GM19193 (cell line): ENCODE measurements around the gene MYH10.

Experiments
- POLR2A ChIP-seq: IDR thresholded peaks from 4 replicates; pipeline ENCODE4 v1.6.1; 2011; ENCODE audit not compliant: insufficient read depth, insufficient read length; ENCODE audit errors: extremely low read depth

MYH10 gene

DNA sequence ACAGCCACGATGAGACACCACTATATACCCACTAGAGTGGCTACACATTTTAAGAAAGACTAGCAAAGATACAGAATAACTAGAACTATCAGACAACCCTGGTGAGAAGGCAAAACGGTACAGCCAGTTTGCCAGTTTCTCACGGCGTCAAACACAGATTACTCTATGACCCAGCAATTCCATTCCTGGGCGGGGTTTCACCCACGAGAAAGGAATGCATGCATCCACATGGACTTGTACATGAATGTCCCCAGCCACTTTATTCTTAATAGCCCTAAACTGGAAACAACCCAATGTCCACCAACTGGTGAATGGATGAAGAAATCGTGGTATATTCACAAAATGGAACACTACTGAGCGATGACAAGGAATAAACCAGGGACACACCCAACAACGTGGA, 74.5 kb downstream of the MYH10 start:
- no peak for TF ChIP-seq POLR2A

DNA sequence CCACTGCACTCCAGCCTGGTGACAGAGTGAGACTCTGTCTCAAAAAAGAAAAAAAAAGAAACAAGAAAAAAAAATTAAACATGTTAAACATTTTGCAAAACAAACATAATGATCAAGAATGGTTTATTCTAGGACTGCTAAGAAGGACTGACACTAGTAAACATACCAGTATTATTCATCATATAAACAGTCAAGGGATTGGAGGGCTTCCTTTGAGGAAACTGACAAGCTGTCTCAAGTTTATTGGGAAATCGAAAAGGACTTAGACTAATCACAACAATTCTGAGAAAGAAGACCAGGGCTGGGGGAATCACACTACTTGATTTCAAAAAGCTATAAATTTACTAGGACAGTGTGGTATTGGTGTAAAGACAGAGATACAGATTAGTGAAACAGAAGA, 75.5 kb downstream of the MYH10 start:
- no peak for TF ChIP-seq POLR2A

DNA sequence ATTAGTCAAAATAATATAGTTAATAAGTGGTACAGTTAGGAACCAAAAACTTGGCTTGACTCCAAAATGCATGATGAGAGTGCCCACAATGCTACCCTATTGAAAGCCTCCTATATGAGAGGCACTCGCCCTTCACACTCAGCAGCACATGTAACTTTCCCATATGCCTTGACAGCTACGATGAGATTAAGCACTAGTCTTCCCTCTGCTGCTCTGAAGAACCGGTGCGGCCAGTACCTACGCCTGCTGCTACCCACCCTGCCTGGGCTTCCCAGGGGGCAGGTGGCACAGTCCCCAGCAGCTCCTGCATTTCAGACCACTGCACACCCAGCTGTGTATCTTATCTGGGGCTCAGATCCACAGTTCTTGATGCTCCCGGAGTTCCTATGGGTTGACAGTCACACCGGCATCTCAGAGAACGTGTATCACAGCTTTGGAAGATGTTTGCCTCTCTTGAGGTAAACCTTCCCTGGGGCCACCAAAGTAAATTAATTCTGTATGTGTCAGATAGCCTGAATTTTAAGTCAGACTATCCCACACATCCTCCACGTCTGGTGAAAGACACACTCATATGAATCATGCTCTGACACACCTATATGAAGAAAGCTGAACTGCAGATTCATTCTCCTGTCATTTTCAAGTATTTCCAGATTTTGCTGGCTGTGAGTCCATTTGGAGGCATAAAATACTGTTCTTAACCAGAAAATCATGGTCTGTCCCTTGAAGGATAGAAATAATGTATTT, 77.8 kb downstream of the MYH10 start:
- no peak for TF ChIP-seq POLR2A

DNA sequence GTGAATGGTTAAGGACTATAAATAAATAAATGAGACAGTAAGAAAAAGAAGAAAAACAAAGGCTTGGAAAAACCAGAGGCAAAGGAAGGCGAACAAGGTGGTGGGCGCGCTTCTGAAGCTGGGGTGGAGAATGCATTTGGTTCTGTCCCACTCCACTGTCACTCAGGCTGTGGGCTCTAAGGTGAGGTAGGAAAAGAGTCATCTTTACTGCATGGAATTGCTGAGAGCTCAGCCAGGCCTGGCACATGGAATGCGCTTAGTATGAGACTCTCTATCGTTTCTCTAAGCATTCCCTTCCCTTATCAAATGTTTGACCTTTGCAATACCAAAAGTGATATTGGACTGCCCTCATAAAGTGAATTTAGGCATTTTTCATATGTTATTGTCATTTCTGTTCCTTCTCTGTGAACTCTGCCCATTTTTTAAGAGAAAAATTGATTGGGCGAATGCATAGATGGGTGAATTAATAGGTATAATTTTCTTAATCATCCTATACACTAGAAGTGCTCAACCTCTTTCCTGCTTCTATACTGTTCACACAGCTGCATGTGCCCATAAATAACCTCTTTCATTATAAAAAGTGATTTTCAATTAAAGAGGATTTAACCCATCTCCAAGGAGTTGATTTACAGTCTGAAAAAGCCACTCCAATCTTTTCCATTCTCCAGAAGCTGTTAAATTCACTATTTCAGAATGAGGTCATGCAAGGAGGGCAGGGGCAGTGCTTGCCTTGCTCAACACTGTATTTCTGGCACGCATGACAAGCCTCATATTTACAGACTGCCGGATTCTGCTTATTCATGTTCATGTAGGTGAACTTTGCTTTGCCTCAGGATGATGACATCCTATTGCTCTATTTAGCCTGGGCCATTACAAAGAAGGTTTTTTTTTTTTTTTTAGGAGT, 87.7 kb downstream of the MYH10 start:
- no peak for TF ChIP-seq POLR2A

DNA sequence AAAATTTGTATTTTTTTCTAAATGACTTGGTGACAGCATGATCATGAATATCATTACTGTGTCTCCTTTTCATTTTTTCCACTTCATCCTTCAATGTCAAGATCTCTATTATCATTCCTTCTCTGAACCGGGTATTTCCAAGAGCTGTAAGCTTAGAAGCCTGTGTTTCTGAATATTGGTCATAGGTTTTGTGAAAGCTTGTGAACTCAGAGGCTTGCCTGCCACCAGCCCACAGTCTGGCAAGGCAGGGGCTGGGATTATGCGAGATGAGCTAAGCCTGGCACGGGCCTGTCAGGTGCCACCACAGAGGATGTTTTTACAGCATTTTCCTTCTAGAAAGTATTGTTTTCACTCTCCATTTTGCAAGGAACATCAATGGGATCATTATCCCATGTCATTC, 92.8 kb downstream of the MYH10 start:
- no peak for TF ChIP-seq POLR2A

DNA sequence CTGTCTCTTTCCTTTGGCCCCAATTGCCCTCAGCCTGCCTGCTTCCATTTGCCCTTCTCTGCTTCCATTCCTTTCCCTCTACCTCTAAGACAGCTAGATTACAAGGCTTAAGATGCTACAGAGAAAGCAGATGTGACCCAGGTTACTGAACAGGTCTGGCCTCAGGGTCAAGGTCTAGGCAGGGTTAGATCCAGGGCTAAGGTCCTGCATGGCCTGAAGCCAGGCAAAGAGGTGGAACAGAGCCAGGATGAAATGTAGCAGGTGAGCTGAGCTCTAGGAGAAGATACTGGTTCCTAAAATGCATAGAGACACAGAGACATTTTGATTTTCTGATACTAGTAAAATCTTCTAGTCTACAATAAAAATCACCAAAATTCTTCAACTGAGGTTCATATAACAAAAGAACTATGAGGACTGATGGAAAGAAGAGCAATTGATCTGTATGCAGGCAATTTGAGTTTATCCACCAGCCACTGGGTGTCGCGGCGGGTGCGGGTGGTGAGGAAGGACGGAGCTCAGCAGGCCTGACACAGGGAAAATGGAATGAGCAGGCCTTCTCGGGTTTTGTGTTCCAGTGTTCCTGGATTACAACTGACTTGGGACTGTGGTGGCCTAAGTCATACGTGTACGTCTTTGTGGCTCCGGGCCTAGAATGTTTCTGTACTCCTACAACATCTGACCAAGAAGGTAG, 95.9 kb downstream of the MYH10 start:
- no peak for TF ChIP-seq POLR2A

DNA sequence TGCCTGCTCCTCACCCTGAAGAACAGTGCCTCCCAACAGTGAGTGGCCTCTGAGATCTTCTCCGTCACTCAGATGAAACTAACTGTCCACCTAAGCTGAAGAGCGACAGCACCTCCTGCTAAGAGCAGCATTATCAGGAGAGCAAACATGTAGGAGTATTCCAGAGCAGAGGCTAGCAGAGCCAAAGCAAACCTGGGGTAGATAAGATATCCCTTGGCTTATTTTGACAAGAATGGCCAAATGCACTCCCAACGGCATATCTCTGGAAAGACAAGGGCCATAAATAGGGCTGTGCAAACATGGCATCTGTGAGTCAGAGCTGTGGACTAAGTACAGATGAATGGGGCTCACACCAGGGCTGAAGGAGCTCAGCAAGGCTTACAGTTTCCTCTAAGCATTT, 98.5 kb downstream of the MYH10 start:
- no peak for TF ChIP-seq POLR2A

DNA sequence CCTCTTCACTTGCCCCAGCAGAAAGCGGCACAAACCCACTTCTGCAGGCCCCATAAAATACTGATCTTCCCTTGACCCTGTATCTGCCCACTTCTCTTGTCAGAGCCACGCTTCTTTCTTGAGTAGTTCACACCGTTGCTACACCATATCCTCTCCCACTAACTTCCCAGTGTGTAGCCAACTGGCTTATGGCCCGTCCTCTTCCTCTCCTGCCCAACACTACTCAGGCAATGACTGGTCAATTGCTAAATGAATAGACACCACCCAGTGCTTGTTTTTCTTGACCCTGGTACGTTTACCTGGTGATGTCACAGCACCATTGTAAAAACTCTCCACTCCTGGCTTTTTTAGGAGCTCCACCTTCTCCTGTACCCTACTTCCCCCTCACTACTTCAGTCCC, 107.9 kb downstream of the MYH10 start:
- no peak for TF ChIP-seq POLR2A

DNA sequence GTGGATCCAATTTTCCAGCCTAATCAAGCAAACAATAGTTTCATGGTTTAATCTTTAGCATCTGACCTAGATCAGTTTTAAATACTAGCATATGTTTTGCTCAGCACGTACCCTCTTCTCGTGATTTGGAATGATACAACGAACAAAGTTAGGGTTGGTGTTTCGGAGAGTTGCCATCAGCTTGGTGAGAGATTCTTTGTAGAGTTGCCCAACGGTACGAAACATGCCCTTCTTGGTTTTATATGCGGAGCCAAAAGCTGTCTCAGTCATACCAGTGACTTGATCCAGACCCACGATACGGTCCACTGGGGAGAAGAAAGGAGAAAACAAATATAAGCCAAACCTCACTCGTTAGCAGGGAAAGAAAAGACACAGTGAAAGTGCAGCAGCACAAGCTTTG, 109.5 kb downstream of the MYH10 start:
- TF ChIP-seq POLR2A: no peak

DNA sequence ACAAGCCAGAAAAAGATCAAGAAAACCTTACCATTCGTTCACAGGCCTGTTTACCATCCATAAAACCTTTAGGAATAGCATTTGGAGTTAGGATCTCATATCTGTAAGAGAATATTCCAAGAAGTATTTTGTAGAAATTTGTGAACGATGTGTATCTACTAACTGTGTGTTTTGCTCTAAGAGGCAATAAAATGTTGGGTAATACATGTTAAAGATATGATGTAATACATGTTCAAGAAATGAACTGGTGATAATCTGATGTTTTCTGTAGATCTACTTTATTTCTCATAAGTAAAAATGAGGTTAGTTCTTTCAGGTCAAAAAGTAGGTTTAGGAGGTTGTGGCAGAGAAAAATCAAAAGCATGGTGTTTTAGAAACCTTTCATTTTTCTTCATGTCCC, 111.7 kb downstream of the MYH10 start:
- no peak for TF ChIP-seq POLR2A

DNA sequence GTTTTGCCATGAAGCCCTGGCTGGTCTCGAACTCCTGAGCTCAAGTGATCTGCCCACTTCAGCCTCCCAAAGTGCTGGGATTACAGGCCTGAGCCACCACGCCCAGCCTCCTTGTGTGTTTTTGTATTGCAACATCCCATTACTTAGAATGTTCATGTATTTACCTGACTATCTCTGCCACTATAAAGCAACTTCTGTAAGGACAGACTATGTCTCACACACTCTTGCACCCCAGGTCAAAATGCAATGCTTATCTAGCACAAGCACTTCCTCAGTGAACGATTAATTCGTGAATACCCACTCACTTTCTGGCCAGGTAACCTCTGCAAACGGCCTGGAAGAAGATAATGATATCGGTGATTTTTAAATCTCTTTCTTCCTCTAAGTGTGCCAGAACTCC, 112.2 kb downstream of the MYH10 start:
- no peak for TF ChIP-seq POLR2A

DNA sequence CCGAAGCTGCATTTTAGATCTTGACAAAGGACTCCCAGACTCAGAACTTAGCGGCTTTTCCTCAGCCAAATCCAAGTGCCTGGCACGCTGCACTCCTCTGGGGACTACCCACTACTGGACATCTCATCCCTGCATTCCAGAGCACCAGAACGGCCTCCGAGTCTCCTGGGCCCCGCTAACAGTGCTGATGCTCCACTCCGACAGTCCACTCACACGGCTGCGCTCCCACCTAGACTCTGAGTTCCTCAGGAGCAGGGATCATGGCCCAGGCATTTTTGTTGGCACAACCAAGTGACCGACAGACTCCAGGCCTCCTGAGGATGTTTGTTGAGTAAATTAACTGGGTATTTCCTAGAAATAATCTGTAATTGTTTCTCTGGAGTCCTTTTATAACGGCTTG, 115.7 kb downstream of the MYH10 start:
- no peak for TF ChIP-seq POLR2A

DNA sequence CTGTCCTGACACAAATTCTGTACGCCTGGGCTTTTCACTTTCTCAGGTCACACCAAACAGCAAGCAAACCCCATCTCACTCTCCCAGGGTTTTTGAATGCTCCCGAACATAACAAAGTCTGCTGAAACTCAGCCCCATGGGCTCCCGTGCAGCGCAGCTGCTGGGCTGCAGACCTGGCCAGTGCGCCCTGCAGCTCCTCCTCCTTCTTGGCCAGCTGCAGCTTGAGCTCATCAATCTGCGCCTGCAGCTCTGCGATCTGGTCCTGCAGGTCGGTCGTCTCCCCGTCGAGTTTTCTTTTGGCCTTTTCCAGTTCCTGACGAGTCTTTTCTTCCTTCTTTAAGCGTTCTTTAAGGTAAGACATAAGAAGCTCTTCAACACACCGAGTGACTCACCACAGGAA, 124.4 kb downstream of the MYH10 start:
- no peak for TF ChIP-seq POLR2A

DNA sequence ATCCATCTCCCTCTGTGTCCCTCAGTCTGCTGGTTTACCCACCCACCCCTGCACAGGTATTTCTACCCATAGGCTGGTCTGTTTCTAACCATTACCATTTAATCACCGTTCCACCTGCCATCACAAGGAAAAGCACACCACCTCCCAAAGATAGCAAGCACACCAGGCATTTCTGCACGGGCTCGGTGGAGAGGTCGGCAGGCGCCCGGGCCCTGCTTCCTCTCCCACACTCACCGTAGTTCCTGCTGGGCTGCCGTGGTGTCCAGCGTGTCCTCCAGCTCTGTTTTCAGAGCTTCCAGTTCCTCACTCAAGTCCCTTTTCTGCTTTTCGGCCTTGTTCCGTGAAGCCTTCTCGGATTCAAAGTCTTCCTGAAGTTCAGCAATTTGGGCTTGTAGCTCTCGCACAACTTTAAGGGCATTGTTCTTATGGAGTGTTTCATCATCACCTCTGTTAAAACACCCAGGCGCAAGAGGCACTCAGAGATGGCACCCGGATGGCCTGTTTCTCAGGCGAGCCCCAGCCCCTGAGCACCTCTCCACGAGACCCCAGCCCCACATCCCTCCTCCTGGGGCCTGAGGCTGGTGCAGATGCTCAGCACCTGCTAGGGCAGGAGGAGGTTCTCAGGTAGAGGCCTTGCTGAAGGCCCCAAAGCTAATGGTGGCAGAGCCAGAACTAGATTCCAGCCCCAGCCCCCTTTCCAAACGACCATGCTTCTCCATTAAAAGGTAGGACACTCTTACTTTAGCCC, 125.9 kb downstream of the MYH10 start:
- TF ChIP-seq POLR2A: no peak

DNA sequence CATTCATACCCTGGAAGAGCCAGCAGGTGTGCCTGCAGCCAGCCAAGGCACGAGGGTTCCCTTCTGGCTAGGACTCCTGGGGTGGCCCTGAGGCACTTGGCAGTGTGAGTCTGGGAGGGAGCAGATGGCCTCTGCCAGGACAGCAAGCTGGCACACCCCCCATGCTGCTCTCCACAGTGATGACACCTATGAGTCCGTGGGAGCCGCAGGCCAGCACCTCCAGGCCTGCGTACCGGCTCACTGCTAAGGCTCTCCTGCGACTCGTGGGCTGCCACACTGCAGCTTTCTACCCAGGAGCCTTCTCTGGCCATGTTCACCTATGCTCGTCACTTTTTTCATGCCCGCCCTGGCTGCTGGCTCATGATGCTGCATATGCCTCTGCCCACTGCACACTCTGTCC, 126.7 kb downstream of the MYH10 start:
- no peak for TF ChIP-seq POLR2A

DNA sequence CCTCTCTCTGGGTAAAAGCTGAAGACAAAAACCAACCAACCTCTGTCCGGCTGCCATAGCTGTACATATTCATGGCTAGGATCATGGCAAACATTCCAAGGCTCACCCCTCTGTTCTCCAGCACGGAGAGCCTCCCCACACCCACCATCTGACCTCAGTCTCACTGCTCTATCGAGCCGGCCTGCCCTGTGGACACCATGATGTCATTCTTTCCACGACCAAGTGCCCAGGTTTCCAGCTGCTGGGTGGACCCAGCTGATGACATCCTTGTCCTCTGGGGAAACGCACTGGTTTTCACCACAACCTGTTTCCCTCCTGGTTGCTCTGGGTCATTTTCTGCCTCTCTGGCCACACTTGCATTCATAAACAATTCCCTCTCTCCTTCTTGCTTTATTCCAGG, 127.2 kb downstream of the MYH10 start:
- TF ChIP-seq POLR2A: no peak

DNA sequence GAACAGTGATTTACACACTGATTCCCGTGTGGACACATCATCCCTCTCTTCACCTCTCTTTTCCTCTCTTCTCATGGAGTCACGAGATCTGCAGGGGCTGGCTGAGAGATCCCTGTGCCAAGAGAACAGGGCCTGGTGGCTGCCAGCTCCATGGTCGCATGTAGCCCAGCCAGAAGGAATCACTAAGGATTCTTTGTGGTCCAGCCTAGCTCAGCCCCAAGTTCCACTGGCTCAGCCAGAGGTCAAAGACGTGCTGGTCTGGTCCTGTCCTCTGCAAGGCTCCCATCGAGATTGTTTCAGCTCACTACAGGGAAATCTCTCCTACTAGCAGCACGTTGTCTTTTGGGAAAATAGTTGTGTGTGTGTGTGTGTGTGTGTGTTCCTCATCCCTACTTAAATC, 128.4 kb downstream of the MYH10 start:
- TF ChIP-seq POLR2A: no peak
